Tibial nerve (tissue), 3 donors: ENCODE data around the gene AGBL1.

Source experiments
- CTCF ChIP-seq, 5 experiments: fragments of 200-600 bp in 3 of 5; fragments of 450-650 bp in 2 of 5; sonication (generic) in 3 of 5; IDR thresholded peaks; one replicate each; pipeline ENCODE4 v1.5.1; 2016 to 2019; ENCODE audit warnings: antibody characterized with exemption in 5 of 5, mild to moderate bottlenecking in 3 of 5, moderate library complexity in 2 of 5
- POLR2A ChIP-seq, 2 donors: fragments of 450-650 bp; IDR thresholded peaks; one replicate each; pipeline ENCODE4 v1.6.1; 2017; ENCODE audit warnings: antibody characterized with exemption in 2 of 2, mild to moderate bottlenecking in 2 of 2, moderate library complexity in 2 of 2

- no peak for TF ChIP-seq CTCF (IDR thresholded peaks at IDR 0.05)
- TF ChIP-seq POLR2A (IDR thresholded peaks at IDR 0.05), result no peak
Observed at GRCh38 chr15:86229306-86229705, 149.6 kb downstream of the AGBL1 start.
